ENCODE results near the gene RBCK1. TPM values are rescaled to one million over a fixed set of nuclear protein-coding genes. Genes with fewer than 3 reads are reported as not detected.

Gene RBCK1
- total and polyA plus RNA-seq, 2 donors (not counting 3 experiments of a cell fraction or from before 2014, with no cell fraction given) = 80.4 to 82.7 TPM

DNA sequence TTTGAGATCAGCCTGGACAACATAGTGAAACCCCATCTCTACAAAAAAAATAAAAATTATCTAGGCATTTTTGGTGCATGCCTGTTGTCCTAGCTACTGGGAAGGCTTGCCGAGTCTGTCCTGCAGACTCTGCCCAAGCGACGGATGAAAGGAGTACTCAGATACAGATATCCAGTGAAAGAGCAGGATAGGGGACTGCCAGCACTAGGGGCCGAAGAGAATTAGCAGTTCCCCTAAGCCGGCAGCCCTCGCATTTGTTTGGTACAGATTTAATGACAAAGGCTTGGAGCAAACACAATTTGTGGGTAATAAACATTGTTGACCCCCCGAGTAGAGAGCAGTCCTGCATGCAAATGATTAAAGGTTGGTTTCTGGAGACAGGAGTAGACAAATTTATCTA is 59.7 kb downstream of the RBCK1 start:
- Histone ChIP-seq H3K27ac (ENCODE audit: insufficient read depth, low read depth, low read length) (no peak overlapping the region), H3K9me3 (replicated peaks; ENCODE audit: control insufficient read depth, insufficient read depth, low read length) (no peaks in the 10 kb centered on the region), H3K4me3 (replicated peaks in 1 of 3; ENCODE audit: insufficient read depth in 1 of 3, low read depth in 1 of 3, low read length in 3 of 3) (no peak overlapping the region), H3K4me2 (ENCODE audit: insufficient read depth, low read length) (no peak overlapping the region), H3K36me3 (ENCODE audit: control insufficient read depth in 2 of 2, extremely low read depth in 1 of 2, insufficient read depth in 2 of 2, low read length in 2 of 2) (no peaks in the 10 kb centered on the region), H2AFZ (ENCODE audit: low read depth, low read length) (no peak overlapping the region), H4K20me1 (replicated peaks; ENCODE audit: control insufficient read depth, extremely low read depth, insufficient read depth, low read length) (no peaks in the 10 kb centered on the region), H3K27me3 (ENCODE audit: control insufficient read depth in 2 of 2, insufficient read depth in 2 of 2, low read length in 2 of 2) (peaks cover 4 to 7% of the 10 kb centered on the region in 2 experiments), H3K4me1 (ENCODE audit: control insufficient read depth, extremely low read depth, insufficient read depth, low read length) (peaks cover 4% of the 10 kb centered on the region), H3K79me2 (ENCODE audit: control insufficient read depth, insufficient read depth, low read length) (no peaks in the 10 kb centered on the region), H3K9ac (replicated peaks; ENCODE audit: extremely low read depth, insufficient read depth, low read length) (no peak overlapping the region), H3K9me1 (replicated peaks; ENCODE audit: control insufficient read depth, extremely low read depth, insufficient read depth, low read length) (no peaks in the 10 kb centered on the region)
- DNase-seq (ENCODE audit: low read depth, low spot score) = no peak
- ChIA-PET CTCF (interaction anchor here (1.6 kb wide), 1 partner anchor 36 kb away, joined by 4 read pairs; no protein-coding TSS in a partner anchor), POLR2A (no interaction called here)
- intact Hi-C loops (cut with micrococcal nuclease) = no loop called here
- no TSS peak for BruUV-seq (replicated peaks)
- TF ChIP-seq GATA2 (IDR thresholded peaks at IDR 0.05; ENCODE audit: insufficient read depth, insufficient read length, low read depth, low read length) = no peak
- TF ChIP-seq, protein P1, sequence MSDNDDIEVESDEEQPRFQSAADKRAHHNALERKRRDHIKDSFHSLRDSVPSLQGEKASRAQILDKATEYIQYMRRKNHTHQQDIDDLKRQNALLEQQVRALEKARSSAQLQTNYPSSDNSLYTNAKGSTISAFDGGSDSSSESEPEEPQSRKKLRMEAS (IDR thresholded peaks at IDR 0.05; ENCODE audit: insufficient read depth, insufficient read length) = no peak
- no peak for TF ChIP-seq EZH2 (IDR thresholded peaks at IDR 0.05; ENCODE audit: borderline replicate concordance, low read depth, low read length, severe bottlenecking)
- TF ChIP-seq FOS (IDR thresholded peaks at IDR 0.05; ENCODE audit: borderline replicate concordance, insufficient read depth, low read length) = no peak
- no peak for TF ChIP-seq POLR2A (IDR thresholded peaks at IDR 0.05; ENCODE audit: low read depth, low read length)
- TF ChIP-seq, protein P2, sequence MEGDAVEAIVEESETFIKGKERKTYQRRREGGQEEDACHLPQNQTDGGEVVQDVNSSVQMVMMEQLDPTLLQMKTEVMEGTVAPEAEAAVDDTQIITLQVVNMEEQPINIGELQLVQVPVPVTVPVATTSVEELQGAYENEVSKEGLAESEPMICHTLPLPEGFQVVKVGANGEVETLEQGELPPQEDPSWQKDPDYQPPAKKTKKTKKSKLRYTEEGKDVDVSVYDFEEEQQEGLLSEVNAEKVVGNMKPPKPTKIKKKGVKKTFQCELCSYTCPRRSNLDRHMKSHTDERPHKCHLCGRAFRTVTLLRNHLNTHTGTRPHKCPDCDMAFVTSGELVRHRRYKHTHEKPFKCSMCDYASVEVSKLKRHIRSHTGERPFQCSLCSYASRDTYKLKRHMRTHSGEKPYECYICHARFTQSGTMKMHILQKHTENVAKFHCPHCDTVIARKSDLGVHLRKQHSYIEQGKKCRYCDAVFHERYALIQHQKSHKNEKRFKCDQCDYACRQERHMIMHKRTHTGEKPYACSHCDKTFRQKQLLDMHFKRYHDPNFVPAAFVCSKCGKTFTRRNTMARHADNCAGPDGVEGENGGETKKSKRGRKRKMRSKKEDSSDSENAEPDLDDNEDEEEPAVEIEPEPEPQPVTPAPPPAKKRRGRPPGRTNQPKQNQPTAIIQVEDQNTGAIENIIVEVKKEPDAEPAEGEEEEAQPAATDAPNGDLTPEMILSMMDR (IDR thresholded peaks at IDR 0.05; ENCODE audit: extremely low read depth in 1 of 2, insufficient read depth in 1 of 2, low read depth in 1 of 2, low read length in 2 of 2) = no peak
- TF ChIP-seq MYC (IDR thresholded peaks at IDR 0.05; ENCODE audit: low read depth, low read length) = no peak
- no peak for TF ChIP-seq POLR2AphosphoS5 (IDR thresholded peaks at IDR 0.05; ENCODE audit: insufficient read depth, low read depth, low read length)
- TF ChIP-seq JUN (IDR thresholded peaks at IDR 0.05; ENCODE audit: borderline replicate concordance, insufficient read depth, insufficient read length, low read depth) = no peak
- no peak for FAIRE-seq
- dilution Hi-C loops (cut with MboI; ENCODE audit: extremely low pct_ligation_motif_present, low sequenced_read_pairs) = no loop called here

Data from endothelial cell of umbilical vein (primary cell).